HUDEP-2 (cell line): Measurements from ENCODE around the gene GRB2.

Experiments
- DNase-seq, 76 experiments: peaks; one replicate each; lab custom pipeline; 2025; ENCODE audit not compliant: unreplicated experiment in 76 of 76; lab: John Stamatoyannopoulos, UW

The GRB2 gene

DNA sequence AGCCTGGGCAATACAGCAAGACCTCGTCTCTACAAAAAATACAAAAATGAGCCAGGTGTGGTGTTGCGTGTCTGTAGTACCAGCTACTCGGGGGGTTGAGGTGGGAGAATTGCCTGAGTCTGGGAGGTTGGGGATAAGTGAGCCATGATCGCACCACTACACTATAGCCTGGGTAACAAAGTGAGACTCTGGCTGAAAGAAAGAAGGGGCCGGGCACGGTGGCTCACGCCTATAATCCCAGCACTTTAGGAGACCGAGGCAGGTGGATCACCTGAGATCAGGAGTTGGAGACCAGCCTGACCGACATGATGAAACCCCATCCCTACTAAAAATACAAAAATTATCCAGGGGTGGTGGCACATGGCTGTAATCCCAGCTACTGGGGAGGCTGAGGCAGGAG is 10.5 kb upstream of the GRB2 start:
- DNase-seq = no peak

DNA sequence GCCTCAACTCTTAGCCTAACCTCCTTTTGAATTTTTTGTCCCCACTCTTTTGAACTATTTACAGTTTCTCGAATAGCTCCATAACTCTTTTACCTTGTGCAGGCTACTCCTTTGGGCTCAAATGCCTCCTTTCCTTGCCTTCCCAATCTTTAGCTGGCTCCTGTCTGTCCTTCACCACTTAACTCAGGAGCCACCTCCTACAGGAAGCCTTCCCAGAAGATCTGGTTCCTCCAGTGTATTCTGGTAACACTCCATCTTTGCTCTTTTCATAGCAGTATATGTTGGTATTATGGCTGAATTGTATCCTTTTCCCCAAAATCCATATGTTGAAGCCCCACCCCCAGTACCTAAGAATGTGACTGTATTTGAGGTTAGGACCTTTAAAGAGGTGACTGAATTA is 9.0 kb upstream of the GRB2 start:
- no peak for DNase-seq

GRCh38 chr17:75412455-75413317 is 7.2 kb upstream of the GRB2 start:
- DNase-seq = peak in 59 of 76 experiments; percentile 9 to 75 (median 38)

- no peak for DNase-seq
Observed at GRCh38 chr17:75411328-75412067, 6.0 kb upstream of the GRB2 start.

DNA sequence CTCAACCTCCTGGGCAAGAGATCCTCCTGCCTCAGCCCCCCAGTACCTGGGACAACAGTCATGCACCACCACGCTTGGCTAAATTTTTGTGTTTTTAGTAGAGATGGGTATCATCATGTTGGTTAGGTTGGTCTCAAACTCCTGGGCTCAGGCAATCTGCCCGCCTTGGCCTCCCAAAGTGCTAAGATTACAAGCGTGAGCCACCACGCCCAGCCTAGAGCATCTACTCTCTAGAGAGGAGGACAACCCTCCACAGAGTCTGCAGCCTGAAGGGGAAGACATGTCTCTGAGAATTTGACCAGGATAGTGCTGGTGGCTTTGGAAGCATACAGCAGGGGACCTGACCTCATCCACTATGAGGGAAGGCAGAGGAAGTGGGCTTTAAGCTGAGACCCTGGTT is 4.7 kb upstream of the GRB2 start:
- DNase-seq = peak in 1 of 76 experiments; percentile 9

- DNase-seq = no peak
Observed at GRCh38 chr17:75407655-75408352, 2.3 kb upstream of the GRB2 start.

DNA sequence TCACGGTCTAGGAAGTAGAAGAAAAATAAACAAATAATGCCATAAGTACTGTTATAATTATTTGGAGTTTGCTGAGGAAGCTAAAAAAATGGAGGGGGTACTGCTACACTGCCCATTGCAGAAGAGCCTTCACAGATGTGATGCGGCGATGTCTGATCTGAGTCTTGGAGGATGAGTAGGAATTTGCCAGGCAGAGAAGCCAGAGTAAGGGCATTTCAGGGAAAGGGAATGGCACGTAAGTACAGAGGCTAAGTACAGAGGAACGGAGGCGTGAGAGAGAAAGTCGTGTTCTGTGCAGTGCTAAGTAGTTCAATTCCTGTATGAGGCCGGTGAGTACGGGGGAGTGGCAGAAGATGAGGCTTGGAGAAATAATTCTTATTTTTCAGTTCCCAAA is 741 bp upstream of the GRB2 start:
- DNase-seq = peak in 1 of 76 experiments; percentile 4

- DNase-seq = peak in 37 of 76 experiments; percentile 2 to 59 (median 27)
Observed at GRCh38 chr17:75404731-75405364, 630 bp downstream of the GRB2 start.

DNA sequence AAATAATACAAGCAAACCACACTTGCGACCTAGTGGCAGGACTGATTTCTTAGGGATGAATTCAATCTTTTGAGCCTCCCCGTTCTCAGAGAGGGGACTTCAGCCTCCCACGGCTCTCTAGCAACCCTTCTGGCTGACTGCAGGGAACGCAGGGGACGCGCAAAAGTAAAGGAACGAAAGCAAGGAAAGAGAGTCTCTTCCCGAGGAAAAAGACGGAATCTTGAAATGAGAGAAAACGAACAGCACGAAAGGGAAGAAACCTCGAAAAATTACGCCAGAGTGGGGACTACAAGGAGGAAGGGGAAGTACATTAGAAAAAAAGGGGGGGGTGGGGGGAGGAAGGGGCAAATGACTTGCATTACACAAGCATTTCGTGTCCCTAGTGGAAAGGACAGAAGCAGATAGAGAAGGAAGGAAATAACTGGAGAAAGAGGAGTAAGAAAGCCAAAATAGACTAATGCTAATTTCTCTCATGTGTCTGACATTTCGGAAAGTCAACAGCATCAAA is 1.2 kb downstream of the GRB2 start:
- DNase-seq = peak in 62 of 76 experiments; percentile 9 to 67 (median 40)

DNA sequence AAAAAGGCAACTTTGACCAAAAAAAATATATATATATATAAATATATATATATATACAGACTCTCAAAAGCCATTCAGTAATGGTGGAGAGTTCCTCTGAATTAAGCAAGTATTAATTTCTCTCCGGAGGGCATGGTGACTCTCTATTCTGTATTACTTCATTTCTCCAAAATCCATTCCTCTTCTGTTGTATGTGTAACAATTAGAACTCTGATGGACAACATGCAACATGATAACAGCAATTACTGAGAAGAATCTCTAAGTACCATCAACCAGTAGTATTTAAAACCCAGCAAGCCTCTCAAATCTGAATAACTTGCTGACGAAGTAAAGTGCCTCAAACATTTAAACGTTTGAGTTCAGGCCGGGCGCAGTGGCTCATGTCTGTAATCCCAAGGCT is 2.3 kb downstream of the GRB2 start:
- DNase-seq = no peak

- DNase-seq = no peak
Observed at GRCh38 chr17:75402026-75402425, 3.5 kb downstream of the GRB2 start.

GRCh38 chr17:75400326-75400939 is 5.0 kb downstream of the GRB2 start:
- no peak for DNase-seq

DNA sequence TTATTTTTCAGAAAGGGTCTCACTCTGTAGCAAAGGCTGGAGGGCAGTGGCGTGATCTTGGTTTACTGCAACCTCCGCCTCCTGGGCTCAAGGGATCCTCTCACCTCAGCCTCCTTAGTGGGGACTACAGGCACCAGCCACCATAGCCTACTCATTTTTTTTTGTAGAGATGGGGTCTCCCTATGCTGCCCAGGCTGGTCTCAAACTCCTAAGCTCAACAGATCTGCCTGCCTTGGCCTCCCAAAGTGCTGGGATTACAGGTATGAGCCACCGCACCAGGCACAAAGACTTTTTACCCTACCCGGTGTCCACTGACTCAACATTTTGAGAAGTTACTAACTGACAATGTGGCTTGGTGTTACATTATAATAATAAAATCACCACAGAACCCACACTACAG is 7.2 kb downstream of the GRB2 start:
- no peak for DNase-seq

DNA sequence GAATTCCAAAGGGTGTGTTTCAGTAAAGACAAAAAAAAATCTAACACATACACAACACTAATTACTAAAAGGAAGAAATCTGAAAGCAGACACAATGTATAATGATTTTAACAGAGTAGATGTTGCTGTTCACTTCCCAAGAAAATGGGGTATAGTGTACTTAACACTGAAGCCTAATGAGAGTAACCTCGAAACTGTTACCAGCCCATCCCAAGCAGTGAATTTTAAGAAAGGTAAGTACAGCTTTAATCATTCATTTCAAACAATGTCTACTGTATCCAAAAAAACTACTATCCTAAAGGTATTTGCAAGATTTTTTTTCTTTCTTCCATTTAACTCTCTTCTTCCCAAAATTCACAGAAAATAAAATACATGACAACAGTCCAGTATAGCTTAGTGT is 8.3 kb downstream of the GRB2 start:
- DNase-seq = no peak

GRCh38 chr17:75396796-75397195 is 8.7 kb downstream of the GRB2 start:
- DNase-seq = no peak

DNA sequence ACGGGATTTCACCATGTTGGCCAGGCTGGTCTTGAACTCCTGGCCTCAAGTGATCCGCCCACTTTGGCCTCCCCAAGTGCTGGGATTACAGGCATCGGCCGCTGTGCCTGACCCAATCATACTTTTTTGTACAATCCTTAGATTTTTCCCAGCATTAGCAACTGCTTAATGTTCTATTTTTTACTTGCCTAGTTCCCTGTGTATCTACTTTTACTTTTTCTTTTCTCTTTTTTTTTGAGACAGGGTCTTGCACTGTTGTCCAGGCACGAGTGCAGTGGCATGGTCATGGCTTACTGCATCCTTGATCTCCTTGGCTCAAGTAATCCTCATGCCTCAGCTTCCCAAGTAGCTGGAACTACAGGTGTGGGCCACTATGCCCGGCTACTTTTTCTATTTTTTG is 9.5 kb downstream of the GRB2 start:
- DNase-seq = no peak

DNA sequence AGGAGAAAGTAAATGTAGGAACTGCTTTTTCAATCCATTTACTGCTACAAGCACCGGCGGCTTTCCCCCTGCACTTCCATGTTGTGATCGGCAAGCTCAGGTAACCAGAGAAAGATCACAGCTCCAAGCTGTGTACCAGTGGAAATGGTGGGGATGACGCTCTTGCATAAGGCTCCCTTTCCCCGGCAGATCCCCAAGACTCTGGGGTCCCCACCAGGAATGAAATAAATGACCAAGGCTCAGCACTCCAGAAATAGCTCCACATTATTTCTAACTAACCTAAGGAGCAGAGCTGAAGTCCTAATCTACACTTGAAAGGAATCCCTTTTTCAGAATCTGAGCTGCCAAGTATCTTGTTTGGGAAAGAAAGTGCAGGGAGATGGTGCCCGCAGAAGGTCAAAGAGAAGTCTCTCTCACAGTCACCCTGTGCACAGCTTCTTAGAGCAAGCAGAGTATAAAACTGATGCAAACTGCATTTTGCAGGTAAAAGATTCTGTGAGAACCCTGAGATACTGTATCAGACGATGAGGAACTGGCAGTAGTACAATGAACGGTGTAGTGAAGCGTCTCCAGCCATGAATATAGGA is 11.1 kb downstream of the GRB2 start:
- peak in 3 of 76 experiments; percentile 26 to 35 (median 34) for DNase-seq

GRCh38 chr17:75393523-75394331 is 11.8 kb downstream of the GRB2 start:
- peak; percentile 49 to 100 (median 96) for DNase-seq

- DNase-seq = no peak
Observed at GRCh38 chr17:75392559-75392958, 12.9 kb downstream of the GRB2 start.
